GM12878 (cell line): ENCODE data around the gene RACGAP1. TPM values are rescaled to one million over a fixed set of nuclear protein-coding genes. Genes with fewer than 3 reads are reported as not detected.

ENCODE experiments used
- ATAC-seq: fragments of 200-7000 bp; cut with Tn5 transposase; 3 replicates; pipeline ENCODE4 v1.9.1; 2020; ENCODE audit warnings: mild to moderate bottlenecking, moderate library complexity
- BruUV-seq: library from RNA; stranded (reverse); fragments of 400-500 nt; replicated peaks from 2 replicates; lab custom pipeline; 2021; lab: Mats Ljungman, UMichigan
- CTCF ChIA-PET: fragments of 300-600 bp; sonication (Branson Sonifier 250); formaldehyde crosslinking; extraction: SDS; loops from one replicate; lab custom pipeline; 2021; ENCODE audit warnings: inconsistent platforms; lab: Yijun Ruan, JAX
- POLR2A ChIA-PET: fragments of 350-600 bp; formaldehyde crosslinking; extraction: SDS; loops from one replicate; lab custom pipeline; 2021; ENCODE audit warnings: inconsistent platforms; lab: Charles Lee
- RAD21 ChIA-PET: fragments of 300-600 bp; sonication (Branson Sonifier 250); formaldehyde crosslinking; loops from one replicate; lab custom pipeline; 2023; ENCODE audit warnings: antibody characterized with exemption; ENCODE audit not compliant: unreplicated experiment; lab: Charles Lee
- SMC1A ChIA-PET: fragments of 300-600 bp; sonication (Branson Sonifier 250); formaldehyde crosslinking; loops from one replicate; lab custom pipeline; 2023; ENCODE audit not compliant: unreplicated experiment, uncharacterized antibody; lab: Charles Lee
- DNase-seq: peaks from one replicate; pipeline ENCODE4 v3.0.0-alpha.2; 2011; ENCODE audit warnings: low read depth, low spot score
- FAIRE-seq: peaks from 3 replicates; lab custom pipeline; 2011; peaks lifted over from hg19 to GRCh38; lab: Jason Lieb, UNC
- H2AFZ ChIP-seq: 2 replicates; pipeline ENCODE4 v1.6.0; 2011; ENCODE audit warnings: low read depth, low read length, control low read depth; ENCODE audit not compliant: control insufficient read depth
- H3K27ac ChIP-seq: 2 replicates; pipeline ENCODE4 v1.5.1; 2011; ENCODE audit warnings: control low read depth; ENCODE audit not compliant: control insufficient read depth, insufficient read depth
- H3K27me3 ChIP-seq, 2 experiments: replicated peaks in 1 of 2; 2 replicates each; pipeline versions ENCODE4 v1.6.0 to v1.6.1; 2011; ENCODE audit warnings: low read length in 1 of 2; ENCODE audit not compliant: control insufficient read depth in 2 of 2, insufficient read depth in 2 of 2
- H3K36me3 ChIP-seq, 2 experiments: 2 replicates each; pipeline ENCODE4 v1.5.1; 2011; ENCODE audit warnings: low read length in 1 of 2; ENCODE audit not compliant: control insufficient read depth in 2 of 2, insufficient read depth in 2 of 2
- H3K4me1 ChIP-seq: 2 replicates; pipeline ENCODE4 v1.6.1; 2011; ENCODE audit warnings: mild to moderate bottlenecking, low read length, moderate library complexity, mixed read lengths; ENCODE audit not compliant: control insufficient read depth, insufficient read depth
- H3K4me2 ChIP-seq: 2 replicates; pipeline ENCODE4 v1.6.0; 2011; ENCODE audit warnings: control low read depth; ENCODE audit not compliant: control insufficient read depth, insufficient read depth
- H3K4me3 ChIP-seq: fragments of 200-600 bp; sonication (generic); 2 replicates; pipeline ENCODE4 v1.5.1; 2016
- H3K79me2 ChIP-seq: 2 replicates; pipeline ENCODE4 v1.6.0; 2011; ENCODE audit warnings: low read length; ENCODE audit not compliant: control insufficient read depth, insufficient read depth
- H3K9ac ChIP-seq: 2 replicates; pipeline ENCODE4 v1.8.0; 2011; ENCODE audit warnings: low read length, control low read depth, mixed read lengths; ENCODE audit not compliant: control insufficient read depth, insufficient read depth
- H3K9me3 ChIP-seq: replicated peaks from 3 replicates; pipeline ENCODE4 v1.5.1; 2011; ENCODE audit warnings: mild to moderate bottlenecking, low read length; ENCODE audit not compliant: control insufficient read depth, insufficient read depth
- H4K20me1 ChIP-seq: 2 replicates; pipeline ENCODE4 v1.6.0; 2011; ENCODE audit not compliant: control insufficient read depth, insufficient read depth
- CHD2 ChIP-seq: IDR thresholded peaks from 2 replicates; pipeline ENCODE4 v1.6.1; 2011; ENCODE audit warnings: low read depth, low read length, improper control_type of control experiment, borderline replicate concordance
- EED ChIP-seq: sonication (generic); IDR thresholded peaks from 2 replicates; pipeline ENCODE4 v1.6.1; 2016; ENCODE audit warnings: antibody characterized with exemption, low read depth
- FOXK2 ChIP-seq: fragments of 450-650 bp; IDR thresholded peaks from 2 replicates; pipeline ENCODE4 v1.6.1; 2017; ENCODE audit warnings: mild to moderate bottlenecking, moderate library complexity
- HCFC1 ChIP-seq: fragments of 150-350 bp; IDR thresholded peaks from 2 replicates; pipeline ENCODE4 v1.6.1; 2014; ENCODE audit warnings: low read length
- HDGF ChIP-seq: fragments of 450-650 bp; IDR thresholded peaks from 2 replicates; pipeline ENCODE4 v1.6.1; 2016; ENCODE audit warnings: antibody characterized with exemption
- MEF2A ChIP-seq: IDR thresholded peaks from 2 replicates; pipeline ENCODE4 v1.6.1; 2011; ENCODE audit warnings: low read depth, mild to moderate bottlenecking, low read length, moderate library complexity; ENCODE audit not compliant: insufficient read depth
- MTA3 ChIP-seq: IDR thresholded peaks from 2 replicates; pipeline ENCODE4 v1.6.1; 2012; ENCODE audit warnings: low read length, inconsistent platforms, borderline replicate concordance
- NBN ChIP-seq: fragments of 450-650 bp; IDR thresholded peaks from 2 replicates; pipeline ENCODE4 v1.6.1; 2016
- NRF1 ChIP-seq: conservative IDR thresholded peaks from 2 replicates; pipeline ENCODE4 v1.6.1; 2011; ENCODE audit warnings: mild to moderate bottlenecking, low read depth, low read length, improper control_type of control experiment
- PAX8 ChIP-seq: fragments of 450-650 bp; IDR thresholded peaks from 2 replicates; pipeline ENCODE4 v1.6.1; 2017; ENCODE audit warnings: mild to moderate bottlenecking, moderate library complexity
- SIX5 ChIP-seq: IDR thresholded peaks from 2 replicates; pipeline ENCODE4 v1.6.1; 2011; ENCODE audit warnings: mild to moderate bottlenecking, low read depth, low read length, moderate library complexity; ENCODE audit not compliant: severe bottlenecking
- STAT3 ChIP-seq: IDR thresholded peaks from 2 replicates; pipeline ENCODE4 v1.6.1; 2011; ENCODE audit warnings: low read depth, low read length, improper control_type of control experiment
- ZNF622 ChIP-seq: fragments of 450-650 bp; IDR thresholded peaks from 2 replicates; pipeline ENCODE4 v1.6.1; 2017; ENCODE audit warnings: mild to moderate bottlenecking, inconsistent platforms
- WGBS: methylation state at CpG from one replicate; pipeline ENCODE4 v1.1.6; 2016; ENCODE audit warnings: low lambda C conversion rate; ENCODE audit not compliant: insufficient replicate concordance, insufficient coverage; ENCODE audit errors: missing lambda C conversion rate; 5-methylcytosine and 5-hydroxymethylcytosine counted together
- in situ Hi-C: fragments of 300-500 bp; cut with MboI; formaldehyde crosslinking; loops from 9 replicates; pipeline ENCODE4 v1.14.3; 2018; ENCODE audit warnings: mixed read lengths
- intact Hi-C: fragments of 100-400 bp; cut with micrococcal nuclease; formaldehyde crosslinking; loops from one replicate; pipeline ENCODE4 v1.14.2; 2022; ENCODE audit not compliant: unreplicated experiment
- polyA plus RNA-seq, 11 experiments: library from polyadenylated mRNA; depleted of rRNA in 4 of 11; unstranded in 6 of 11; stranded (reverse) in 5 of 11; fragments of >200 nt; fragmentation: Nextera tagmentation in 4 of 11; fragmentation: Illumina TruSeq in 1 of 11; extraction: Ambion mirVana in 4 of 11; extraction: Trizol in 1 of 11; gene quantifications; 1 replicate in 1 of 11; 2 replicates in 10 of 11; pipeline versions ENCODE4 v1.2.1 to v1.2.3, GENCODE V29; 2011 to 2016; ENCODE audit warnings: inconsistent platforms in 2 of 11, missing spikeins in 2 of 11, low read depth in 1 of 11
- total RNA-seq, 4 experiments: library from RNA; depleted of rRNA in 3 of 4; stranded (reverse); fragments of >200 nt in 3 of 4; fragmentation: Illumina TruSeq in 1 of 4; extraction: Trizol in 1 of 4; gene quantifications; 2 replicates each; pipeline versions ENCODE4 v1.2.1 to v1.2.3, GENCODE V29; 2013 to 2021
- TF ChIP-seq, protein P1 (sequence below): fragments of 450-650 bp; IDR thresholded peaks from 2 replicates; pipeline ENCODE4 v1.6.1; 2018; ENCODE audit warnings: borderline replicate concordance, mild to moderate bottlenecking; ENCODE audit not compliant: partially characterized antibody
- TF ChIP-seq, protein P2 (sequence below): fragments of 450-650 bp; IDR thresholded peaks from 2 replicates; pipeline ENCODE4 v1.6.1; 2016; ENCODE audit warnings: mild to moderate bottlenecking
- TF ChIP-seq, protein P3 (sequence below): fragments of 450-650 bp; IDR thresholded peaks from 2 replicates; pipeline ENCODE4 v1.6.1; 2016; ENCODE audit warnings: mild to moderate bottlenecking, moderate library complexity, borderline replicate concordance

The RACGAP1 gene
- total and polyA plus RNA-seq, 10 of the 15 experiments (the other 5 are each of a cell fraction or from before 2014, with no cell fraction given) = 32.4 to 87.9 (median 76.2) TPM

DNA sequence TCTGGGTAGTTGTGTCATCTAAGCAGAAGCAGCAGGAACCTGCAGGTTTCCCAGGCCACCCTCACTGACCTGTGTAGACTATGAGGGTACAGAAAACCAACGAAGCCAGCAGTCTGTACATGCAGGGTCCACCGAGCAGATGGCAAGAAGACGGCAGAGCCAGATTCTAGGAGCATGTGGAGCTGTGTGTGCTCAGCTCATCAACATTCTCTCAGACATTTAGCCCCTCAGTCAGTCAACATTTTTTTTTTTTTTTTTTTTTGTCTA, 24.8 kb upstream of the RACGAP1 start:
- H3K27me3 ChIP-seq = peaks cover 8 to 10% of the 10 kb centered on the region in 2 experiments; a peak in 3 of 4 replicates
- ATAC-seq (no peak), DNase-seq (no peak), FAIRE-seq (no peak)
- H3K9me3 ChIP-seq = no peaks in the 10 kb centered on the region
- no peaks in the 10 kb centered on the region for H4K20me1 ChIP-seq
- whole genome bisulfite sequencing = 42% methylated on average over 3 of the region's 3 CpGs
- no peak overlapping the region for H3K4me2 ChIP-seq
- intact Hi-C loops = loop anchor here (10.0 kb wide), 1 partner anchor 185 kb away; no protein-coding TSS in a partner anchor
- H3K27ac ChIP-seq = no peak overlapping the region
- H3K9ac ChIP-seq = no peak overlapping the region
- H2AFZ ChIP-seq = no peak overlapping the region
- BruUV-seq = no TSS peak
- ChIA-PET CTCF (interaction anchor here (1.0 to 2.1 kb wide), 3 partner anchors 11 to 83 kb away, joined by 3 to 9 read pairs (median 7); no protein-coding TSS in a partner anchor), SMC1A (interaction anchor here (0.5 kb wide), 1 partner anchor 230 kb away, joined by 3 read pairs; no protein-coding TSS in a partner anchor), RAD21 (no interaction called here), POLR2A (no interaction called here)
- TF ChIP-seq EED (no peak), MEF2A (no peak), FOXK2 (no peak), ZNF622 (no peak), SIX5 (no peak), HCFC1 (no peak), HDGF (no peak), MTA3 (no peak), CHD2 (no peak), NRF1 (no peak), NBN (no peak), STAT3 (no peak), PAX8 (no peak)
- TF ChIP-seq, protein P1, sequence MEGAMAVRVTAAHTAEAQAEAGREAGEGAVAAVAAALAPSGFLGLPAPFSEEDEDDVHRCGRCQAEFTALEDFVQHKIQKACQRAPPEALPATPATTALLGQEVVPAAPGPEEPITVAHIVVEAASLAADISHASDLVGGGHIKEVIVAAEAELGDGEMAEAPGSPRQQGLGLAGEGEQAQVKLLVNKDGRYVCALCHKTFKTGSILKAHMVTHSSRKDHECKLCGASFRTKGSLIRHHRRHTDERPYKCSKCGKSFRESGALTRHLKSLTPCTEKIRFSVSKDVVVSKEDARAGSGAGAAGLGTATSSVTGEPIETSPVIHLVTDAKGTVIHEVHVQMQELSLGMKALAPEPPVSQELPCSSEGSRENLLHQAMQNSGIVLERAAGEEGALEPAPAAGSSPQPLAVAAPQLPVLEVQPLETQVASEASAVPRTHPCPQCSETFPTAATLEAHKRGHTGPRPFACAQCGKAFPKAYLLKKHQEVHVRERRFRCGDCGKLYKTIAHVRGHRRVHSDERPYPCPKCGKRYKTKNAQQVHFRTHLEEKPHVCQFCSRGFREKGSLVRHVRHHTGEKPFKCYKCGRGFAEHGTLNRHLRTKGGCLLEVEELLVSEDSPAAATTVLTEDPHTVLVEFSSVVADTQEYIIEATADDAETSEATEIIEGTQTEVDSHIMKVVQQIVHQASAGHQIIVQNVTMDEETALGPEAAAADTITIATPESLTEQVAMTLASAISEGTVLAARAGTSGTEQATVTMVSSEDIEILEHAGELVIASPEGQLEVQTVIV = no peak
- TF ChIP-seq, protein P2, sequence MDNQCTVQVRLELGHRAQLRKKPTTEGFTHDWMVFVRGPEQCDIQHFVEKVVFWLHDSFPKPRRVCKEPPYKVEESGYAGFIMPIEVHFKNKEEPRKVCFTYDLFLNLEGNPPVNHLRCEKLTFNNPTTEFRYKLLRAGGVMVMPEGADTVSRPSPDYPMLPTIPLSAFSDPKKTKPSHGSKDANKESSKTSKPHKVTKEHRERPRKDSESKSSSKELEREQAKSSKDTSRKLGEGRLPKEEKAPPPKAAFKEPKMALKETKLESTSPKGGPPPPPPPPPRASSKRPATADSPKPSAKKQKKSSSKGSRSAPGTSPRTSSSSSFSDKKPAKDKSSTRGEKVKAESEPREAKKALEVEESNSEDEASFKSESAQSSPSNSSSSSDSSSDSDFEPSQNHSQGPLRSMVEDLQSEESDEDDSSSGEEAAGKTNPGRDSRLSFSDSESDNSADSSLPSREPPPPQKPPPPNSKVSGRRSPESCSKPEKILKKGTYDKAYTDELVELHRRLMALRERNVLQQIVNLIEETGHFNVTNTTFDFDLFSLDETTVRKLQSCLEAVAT = no peak
- TF ChIP-seq, protein P3, sequence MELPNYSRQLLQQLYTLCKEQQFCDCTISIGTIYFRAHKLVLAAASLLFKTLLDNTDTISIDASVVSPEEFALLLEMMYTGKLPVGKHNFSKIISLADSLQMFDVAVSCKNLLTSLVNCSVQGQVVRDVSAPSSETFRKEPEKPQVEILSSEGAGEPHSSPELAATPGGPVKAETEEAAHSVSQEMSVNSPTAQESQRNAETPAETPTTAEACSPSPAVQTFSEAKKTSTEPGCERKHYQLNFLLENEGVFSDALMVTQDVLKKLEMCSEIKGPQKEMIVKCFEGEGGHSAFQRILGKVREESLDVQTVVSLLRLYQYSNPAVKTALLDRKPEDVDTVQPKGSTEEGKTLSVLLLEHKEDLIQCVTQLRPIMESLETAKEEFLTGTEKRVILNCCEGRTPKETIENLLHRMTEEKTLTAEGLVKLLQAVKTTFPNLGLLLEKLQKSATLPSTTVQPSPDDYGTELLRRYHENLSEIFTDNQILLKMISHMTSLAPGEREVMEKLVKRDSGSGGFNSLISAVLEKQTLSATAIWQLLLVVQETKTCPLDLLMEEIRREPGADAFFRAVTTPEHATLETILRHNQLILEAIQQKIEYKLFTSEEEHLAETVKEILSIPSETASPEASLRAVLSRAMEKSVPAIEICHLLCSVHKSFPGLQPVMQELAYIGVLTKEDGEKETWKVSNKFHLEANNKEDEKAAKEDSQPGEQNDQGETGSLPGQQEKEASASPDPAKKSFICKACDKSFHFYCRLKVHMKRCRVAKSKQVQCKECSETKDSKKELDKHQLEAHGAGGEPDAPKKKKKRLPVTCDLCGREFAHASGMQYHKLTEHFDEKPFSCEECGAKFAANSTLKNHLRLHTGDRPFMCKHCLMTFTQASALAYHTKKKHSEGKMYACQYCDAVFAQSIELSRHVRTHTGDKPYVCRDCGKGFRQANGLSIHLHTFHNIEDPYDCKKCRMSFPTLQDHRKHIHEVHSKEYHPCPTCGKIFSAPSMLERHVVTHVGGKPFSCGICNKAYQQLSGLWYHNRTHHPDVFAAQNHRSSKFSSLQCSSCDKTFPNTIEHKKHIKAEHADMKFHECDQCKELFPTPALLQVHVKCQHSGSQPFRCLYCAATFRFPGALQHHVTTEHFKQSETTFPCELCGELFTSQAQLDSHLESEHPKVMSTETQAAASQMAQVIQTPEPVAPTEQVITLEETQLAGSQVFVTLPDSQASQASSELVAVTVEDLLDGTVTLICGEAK = no peak
- H3K4me3 ChIP-seq = no peak overlapping the region
- no peaks in the 10 kb centered on the region for H3K36me3 ChIP-seq
- no peaks in the 10 kb centered on the region for H3K79me2 ChIP-seq
- in situ Hi-C loops = no loop called here
- no peaks in the 10 kb centered on the region for H3K4me1 ChIP-seq
